Activated naive CD4-positive, alpha-beta T cell treated with anti-CD3 and anti-CD28 coated beads, Interleukin-2, amount 50 U/mL, for 72 hours (primary cell): Measurements from ENCODE around the gene ASTN2. TPM values are rescaled to one million over a fixed set of nuclear protein-coding genes. Genes with fewer than 3 reads are reported as not detected.
"Not testable (repeated sequence)": the region's sequence is repeated elsewhere in the genome, so short reads cannot be mapped to it uniquely, and the experiment has no call there.

Source experiments
- ATAC-seq, 2 donors: fragments of 150-1000 bp; cut with Tn5 transposase; 2 replicates each; pipeline ENCODE4 v1.10.0; 2021; ENCODE audit warnings: mild to moderate bottlenecking in 2 of 2, moderate library complexity in 2 of 2
- DNase-seq, 2 donors: peaks; one replicate each; pipeline ENCODE4 v3.0.0; 2021 to 2022; ENCODE audit warnings: low spot score in 2 of 2
- H3K27ac Mint-ChIP-seq, 2 donors: one replicate each; pipeline ENCODE4 v1.8.0; 2022; ENCODE audit warnings: mild to moderate bottlenecking in 2 of 2, mixed read lengths in 2 of 2
- H3K36me3 Mint-ChIP-seq, 2 donors: one replicate each; pipeline ENCODE4 v1.8.0; 2022; ENCODE audit warnings: mixed read lengths in 2 of 2
- H3K9me3 Mint-ChIP-seq, 2 donors: one replicate each; pipeline ENCODE4 v1.8.0; 2022; ENCODE audit warnings: mixed read lengths in 2 of 2
- total RNA-seq, 2 donors: library from RNA; stranded (reverse); gene quantifications; one replicate each; pipeline ENCODE4 v1.2.3, GENCODE V29; 2022

Gene ASTN2
- total RNA-seq, 2 donors from 2014 or later = 4.5 to 5.4 TPM

- H3K27ac Mint-ChIP-seq = no peak overlapping the region
- no peak for ATAC-seq
- H3K9me3 Mint-ChIP-seq = peaks cover 0 to 9% of the 10 kb centered on the region in 2 donors
- no peak for DNase-seq
- no peaks in the 10 kb centered on the region for H3K36me3 Mint-ChIP-seq
These were observed 485.2 kb downstream of the ASTN2 start for GRCh38 chr9:116929621-116930020.

GRCh38 chr9:116928884-116929283, 486.0 kb downstream of the ASTN2 start:
- Mint-ChIP-seq H3K27ac (no peak overlapping the region), H3K9me3 (peaks cover 0 to 9% of the 10 kb centered on the region in 2 donors), H3K36me3 (no peaks in the 10 kb centered on the region)
- ATAC-seq (no peak), DNase-seq (no peak)

- H3K9me3 Mint-ChIP-seq = peaks cover 0 to 9% of the 10 kb centered on the region in 2 donors
- ATAC-seq (no peak), DNase-seq (no peak)
- H3K36me3 Mint-ChIP-seq = no peaks in the 10 kb centered on the region
- H3K27ac Mint-ChIP-seq = no peak overlapping the region
These were observed 486.6 kb downstream of the ASTN2 start for GRCh38 chr9:116928289-116928688.

GRCh38 chr9:116927726-116928125, 487.1 kb downstream of the ASTN2 start:
- ATAC-seq (no peak), DNase-seq (no peak)
- Mint-ChIP-seq H3K36me3 (no peaks in the 10 kb centered on the region), H3K27ac (no peak overlapping the region), H3K9me3 (peaks cover 0 to 9% of the 10 kb centered on the region in 2 donors)

GRCh38 chr9:116925121-116925520, 489.7 kb downstream of the ASTN2 start:
- ATAC-seq (no peak), DNase-seq (no peak)
- no peaks in the 10 kb centered on the region for H3K36me3 Mint-ChIP-seq
- H3K9me3 Mint-ChIP-seq = peaks cover 0 to 7% of the 10 kb centered on the region in 2 donors
- H3K27ac Mint-ChIP-seq = no peak overlapping the region

- no peak for DNase-seq
- Mint-ChIP-seq H3K27ac (no peak overlapping the region), H3K36me3 (no peaks in the 10 kb centered on the region), H3K9me3 (peaks cover 0 to 7% of the 10 kb centered on the region in 2 donors)
- ATAC-seq = no peak
These were observed 490.3 kb downstream of the ASTN2 start for GRCh38 chr9:116924462-116925110.

- not testable (repeated sequence) for DNase-seq, H3K36me3 Mint-ChIP-seq, H3K27ac Mint-ChIP-seq, H3K9me3 Mint-ChIP-seq, ATAC-seq
These were observed 496.9 kb downstream of the ASTN2 start for GRCh38 chr9:116917895-116918508.

GRCh38 chr9:116913536-116913935, 501.3 kb downstream of the ASTN2 start:
- no peak for ATAC-seq
- Mint-ChIP-seq H3K27ac (no peak overlapping the region), H3K9me3 (peaks cover 5 to 10% of the 10 kb centered on the region in 2 donors), H3K36me3 (no peaks in the 10 kb centered on the region)
- DNase-seq = no peak

- Mint-ChIP-seq H3K9me3 (peaks cover 4 to 10% of the 10 kb centered on the region in 2 donors), H3K27ac (no peak overlapping the region), H3K36me3 (no peaks in the 10 kb centered on the region)
- ATAC-seq (no peak), DNase-seq (no peak)
These were observed 504.7 kb downstream of the ASTN2 start for GRCh38 chr9:116910201-116910600.

GRCh38 chr9:116907989-116908388, 506.9 kb downstream of the ASTN2 start:
- no peak overlapping the region for H3K27ac Mint-ChIP-seq
- no peak for ATAC-seq
- no peak for DNase-seq
- H3K36me3 Mint-ChIP-seq = no peaks in the 10 kb centered on the region
- peaks cover 10 to 14% of the 10 kb centered on the region in 2 donors for H3K9me3 Mint-ChIP-seq

- Mint-ChIP-seq H3K36me3 (peaks cover 0 to 2% of the 10 kb centered on the region in 2 donors), H3K9me3 (peaks cover 14 to 20% of the 10 kb centered on the region in 2 donors), H3K27ac (no peak overlapping the region)
- ATAC-seq (no peak), DNase-seq (no peak)
These were observed 509.7 kb downstream of the ASTN2 start for GRCh38 chr9:116905171-116905588.

- Mint-ChIP-seq H3K27ac (no peak overlapping the region), H3K9me3 (peaks cover 24 to 26% of the 10 kb centered on the region in 2 donors), H3K36me3 (peaks cover 0 to 13% of the 10 kb centered on the region in 2 donors)
- DNase-seq = no peak
- no peak for ATAC-seq
These were observed 510.7 kb downstream of the ASTN2 start for GRCh38 chr9:116904165-116904564.

GRCh38 chr9:116901260-116901659, 513.6 kb downstream of the ASTN2 start:
- DNase-seq (no peak), ATAC-seq (no peak)
- H3K36me3 Mint-ChIP-seq = peaks cover 0 to 13% of the 10 kb centered on the region in 2 donors
- peaks cover 21 to 31% of the 10 kb centered on the region in 2 donors for H3K9me3 Mint-ChIP-seq
- H3K27ac Mint-ChIP-seq = no peak overlapping the region

- peaks cover 0 to 13% of the 10 kb centered on the region in 2 donors for H3K36me3 Mint-ChIP-seq
- peaks cover 21 to 31% of the 10 kb centered on the region in 2 donors for H3K9me3 Mint-ChIP-seq
- no peak overlapping the region for H3K27ac Mint-ChIP-seq
- ATAC-seq (no peak), DNase-seq (no peak)
These were observed 514.3 kb downstream of the ASTN2 start for GRCh38 chr9:116900543-116900942.

- peaks cover 0 to 13% of the 10 kb centered on the region in 2 donors for H3K36me3 Mint-ChIP-seq
- DNase-seq (no peak), ATAC-seq (no peak)
- peaks cover 21 to 31% of the 10 kb centered on the region in 2 donors for H3K9me3 Mint-ChIP-seq
- no peak overlapping the region for H3K27ac Mint-ChIP-seq
These were observed 514.9 kb downstream of the ASTN2 start for GRCh38 chr9:116900007-116900367.

- H3K36me3 Mint-ChIP-seq = peaks cover 0 to 13% of the 10 kb centered on the region in 2 donors
- no peak overlapping the region for H3K27ac Mint-ChIP-seq
- peaks cover 21 to 31% of the 10 kb centered on the region in 2 donors for H3K9me3 Mint-ChIP-seq
- no peak for DNase-seq
- no peak for ATAC-seq
These were observed 515.4 kb downstream of the ASTN2 start for GRCh38 chr9:116899337-116900006.

- peaks cover 0 to 13% of the 10 kb centered on the region in 2 donors for H3K36me3 Mint-ChIP-seq
- peaks cover 21 to 34% of the 10 kb centered on the region in 2 donors for H3K9me3 Mint-ChIP-seq
- not testable (repeated sequence) for DNase-seq, H3K27ac Mint-ChIP-seq, ATAC-seq
These were observed 516.7 kb downstream of the ASTN2 start for GRCh38 chr9:116898131-116898530.
